C4-2B (cell line): Measurements from ENCODE around the gene HAAO.

ENCODE experiments used
- ZFX ChIP-seq: fragments of 450-650 bp; IDR thresholded peaks from 2 replicates; pipeline ENCODE4 v1.6.1; 2017
- TF ChIP-seq, protein P1 (sequence below): fragments of 450-650 bp; conservative IDR thresholded peaks from 2 replicates; pipeline ENCODE4 v1.5.1; 2017; ENCODE audit warnings: mild to moderate bottlenecking

DNA sequence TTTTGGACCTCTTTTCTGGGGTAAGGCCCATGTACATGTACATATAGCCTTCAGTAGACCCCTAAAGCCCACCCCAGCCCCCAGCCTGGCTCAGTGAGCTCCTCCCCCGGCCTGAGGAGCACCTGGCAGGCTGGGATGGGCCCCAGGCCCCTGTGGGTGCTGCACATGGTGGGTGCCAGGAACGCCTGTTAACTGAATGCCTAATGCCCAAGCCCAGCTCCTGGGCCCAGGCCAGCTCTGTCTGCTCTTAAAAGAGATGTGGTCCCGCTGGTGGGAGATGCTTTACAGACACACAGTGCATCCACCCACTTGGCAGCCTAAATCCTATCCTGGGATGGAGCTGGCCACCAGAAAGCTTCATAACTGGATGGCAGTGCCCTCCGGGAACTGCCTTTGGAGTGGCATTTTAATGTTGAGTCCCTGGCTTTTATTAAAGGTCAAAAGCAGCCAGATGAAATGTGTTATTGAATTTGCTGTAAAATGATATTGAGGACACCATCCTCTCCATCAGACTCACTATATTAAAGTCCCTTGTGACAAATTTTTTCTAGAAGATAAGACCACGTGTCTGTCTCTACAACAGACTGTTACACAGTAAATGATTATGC lies 20.7 kb downstream of the HAAO start:
- TF ChIP-seq, protein P1, sequence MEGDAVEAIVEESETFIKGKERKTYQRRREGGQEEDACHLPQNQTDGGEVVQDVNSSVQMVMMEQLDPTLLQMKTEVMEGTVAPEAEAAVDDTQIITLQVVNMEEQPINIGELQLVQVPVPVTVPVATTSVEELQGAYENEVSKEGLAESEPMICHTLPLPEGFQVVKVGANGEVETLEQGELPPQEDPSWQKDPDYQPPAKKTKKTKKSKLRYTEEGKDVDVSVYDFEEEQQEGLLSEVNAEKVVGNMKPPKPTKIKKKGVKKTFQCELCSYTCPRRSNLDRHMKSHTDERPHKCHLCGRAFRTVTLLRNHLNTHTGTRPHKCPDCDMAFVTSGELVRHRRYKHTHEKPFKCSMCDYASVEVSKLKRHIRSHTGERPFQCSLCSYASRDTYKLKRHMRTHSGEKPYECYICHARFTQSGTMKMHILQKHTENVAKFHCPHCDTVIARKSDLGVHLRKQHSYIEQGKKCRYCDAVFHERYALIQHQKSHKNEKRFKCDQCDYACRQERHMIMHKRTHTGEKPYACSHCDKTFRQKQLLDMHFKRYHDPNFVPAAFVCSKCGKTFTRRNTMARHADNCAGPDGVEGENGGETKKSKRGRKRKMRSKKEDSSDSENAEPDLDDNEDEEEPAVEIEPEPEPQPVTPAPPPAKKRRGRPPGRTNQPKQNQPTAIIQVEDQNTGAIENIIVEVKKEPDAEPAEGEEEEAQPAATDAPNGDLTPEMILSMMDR = no peak
- no peak for TF ChIP-seq ZFX
